ENCODE results near the gene VEPH1. TPM values are rescaled to one million over a fixed set of nuclear protein-coding genes. Genes with fewer than 3 reads are reported as not detected.

VEPH1 gene
- polyA plus RNA-seq, 1 donor (not counting 4 experiments of a cell fraction or from before 2014, with no cell fraction given), result 0.21 TPM

DNA sequence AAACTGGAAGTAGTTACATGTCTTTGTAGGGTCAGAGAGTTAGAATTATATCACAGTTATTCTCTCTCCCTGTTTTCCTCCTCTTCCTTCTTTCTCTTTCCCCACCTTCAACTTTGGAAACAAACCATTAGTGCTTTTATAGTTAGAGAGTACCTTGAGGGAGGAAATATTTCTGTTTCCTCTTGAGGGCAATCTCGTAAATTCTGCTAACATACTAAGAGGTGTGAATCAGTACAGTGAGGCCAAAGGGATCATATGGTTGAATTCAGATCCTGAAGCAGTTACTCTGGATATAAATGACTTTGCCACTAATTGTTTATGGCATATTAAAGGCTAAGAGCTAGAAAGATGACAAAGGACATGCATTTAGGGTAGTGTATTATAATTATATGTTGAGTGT, 283.0 kb downstream of the VEPH1 start:
- Histone ChIP-seq H3K27ac (ENCODE audit: control insufficient read depth, insufficient read depth, low read length) (no peak overlapping the region), H3K79me2 (ENCODE audit: control insufficient read depth, insufficient read depth, low read length) (no peaks in the 10 kb centered on the region), H3K4me2 (ENCODE audit: control insufficient read depth, extremely low read depth, insufficient read depth, low read depth, low read length) (no peak overlapping the region), H3K27me3 (ENCODE audit: control insufficient read depth, extremely low read depth, insufficient read depth, low read length) (no peaks in the 10 kb centered on the region), H4K20me1 (ENCODE audit: control insufficient read depth, extremely low read depth, insufficient read depth, low read length) (no peaks in the 10 kb centered on the region), H3K36me3 (ENCODE audit: control insufficient read depth in 2 of 2, extremely low read depth in 1 of 2, insufficient read depth in 2 of 2, low read length in 2 of 2) (no peaks in the 10 kb centered on the region), H3K4me3 (ENCODE audit: control insufficient read depth in 2 of 3, extremely low read depth in 1 of 3, insufficient read depth in 2 of 3, low read depth in 1 of 3, low read length in 3 of 3) (no peak overlapping the region), H3K4me1 (ENCODE audit: control insufficient read depth, extremely low read depth, insufficient read depth, low read length) (no peaks in the 10 kb centered on the region), H3K9me1 (ENCODE audit: control insufficient read depth, extremely low read depth, insufficient read depth, low read length) (no peaks in the 10 kb centered on the region), H3K9ac (ENCODE audit: control insufficient read depth, extremely low read depth, insufficient read depth, low read length) (no peak overlapping the region), H2AFZ (ENCODE audit: control insufficient read depth, low read length) (no peak overlapping the region), H3K9me3 (ENCODE audit: control insufficient read depth, low read depth, low read length) (no peaks in the 10 kb centered on the region)
- FAIRE-seq (no peak), DNase-seq (ENCODE audit: low read depth, low spot score) (no peak)
- TF ChIP-seq CTCF (optimal IDR thresholded peaks at IDR 0.05 in 1 of 3, IDR thresholded peaks at IDR 0.05 in 1 of 3, conservative IDR thresholded peaks at IDR 0.05 in 1 of 3; ENCODE audit: extremely low read depth in 1 of 3, insufficient read depth in 2 of 3, low read length in 3 of 3), result no peak
- no peak for TF ChIP-seq EZH2 (IDR thresholded peaks at IDR 0.05; ENCODE audit: low read length)
- dilution Hi-C loops (cut with MboI; ENCODE audit: extremely low pct_ligation_motif_present, low sequenced_read_pairs), result loop anchor here (25.0 kb wide), 1 partner anchor 267 kb away; no protein-coding TSS in a partner anchor

- no peaks in the 10 kb centered on the region for H3K27me3 ChIP-seq (ENCODE audit: control insufficient read depth, extremely low read depth, insufficient read depth, low read length)
- DNase-seq (ENCODE audit: low read depth, low spot score), result no peak
- no peaks in the 10 kb centered on the region for H3K9me1 ChIP-seq (ENCODE audit: control insufficient read depth, extremely low read depth, insufficient read depth, low read length)
- H4K20me1 ChIP-seq (ENCODE audit: control insufficient read depth, extremely low read depth, insufficient read depth, low read length), result no peaks in the 10 kb centered on the region
- H3K4me2 ChIP-seq (ENCODE audit: control insufficient read depth, extremely low read depth, insufficient read depth, low read depth, low read length), result no peak overlapping the region
- H3K9me3 ChIP-seq (ENCODE audit: control insufficient read depth, low read depth, low read length), result no peaks in the 10 kb centered on the region
- H3K27ac ChIP-seq (ENCODE audit: control insufficient read depth, insufficient read depth, low read length), result no peak overlapping the region
- no peak overlapping the region for H3K4me3 ChIP-seq (ENCODE audit: control insufficient read depth in 2 of 3, extremely low read depth in 1 of 3, insufficient read depth in 2 of 3, low read depth in 1 of 3, low read length in 3 of 3)
- TF ChIP-seq CTCF (optimal IDR thresholded peaks at IDR 0.05 in 1 of 3, IDR thresholded peaks at IDR 0.05 in 1 of 3, conservative IDR thresholded peaks at IDR 0.05 in 1 of 3; ENCODE audit: extremely low read depth in 1 of 3, insufficient read depth in 2 of 3, low read length in 3 of 3) (no peak), EZH2 (IDR thresholded peaks at IDR 0.05; ENCODE audit: low read length) (no peak)
- no peaks in the 10 kb centered on the region for H3K36me3 ChIP-seq (ENCODE audit: control insufficient read depth in 2 of 2, extremely low read depth in 1 of 2, insufficient read depth in 2 of 2, low read length in 2 of 2)
- H3K79me2 ChIP-seq (ENCODE audit: control insufficient read depth, insufficient read depth, low read length), result no peaks in the 10 kb centered on the region
- H3K9ac ChIP-seq (ENCODE audit: control insufficient read depth, extremely low read depth, insufficient read depth, low read length), result no peak overlapping the region
- no peaks in the 10 kb centered on the region for H3K4me1 ChIP-seq (ENCODE audit: control insufficient read depth, extremely low read depth, insufficient read depth, low read length)
- dilution Hi-C loops (cut with MboI; ENCODE audit: extremely low pct_ligation_motif_present, low sequenced_read_pairs), result loop anchor here (25.0 kb wide), 1 partner anchor 268 kb away; no protein-coding TSS in a partner anchor
- FAIRE-seq, result no peak
- no peak overlapping the region for H2AFZ ChIP-seq (ENCODE audit: control insufficient read depth, low read length)
These were observed 284.0 kb downstream of the VEPH1 start for GRCh38 chr3:157219215-157219614.

Other genes starting within 250 kb of the VEPH1 start
- 0.13 to 0.16 TPM (median 0.14 TPM) in 3 replicates for gene PTX3, start 66.6 kb downstream of the VEPH1 start, polyA plus RNA-seq